Body of pancreas (tissue), 4 donors: ENCODE measurements around the gene WFIKKN1.

Experiments
- POLR2A ChIP-seq, 3 donors: fragments of 450-650 bp; IDR thresholded peaks; one replicate each; pipeline ENCODE4 v1.6.1; 2016; ENCODE audit warnings: antibody characterized with exemption in 3 of 3, mild to moderate bottlenecking in 2 of 3
- TF ChIP-seq, protein P1 (sequence below), 7 experiments: fragments of 450-650 bp in 4 of 7; fragments of 200-600 bp in 3 of 7; sonication (generic) in 3 of 7; IDR thresholded peaks; one replicate each; pipeline ENCODE4 v1.5.1; 2016 to 2019; ENCODE audit warnings: antibody characterized with exemption in 7 of 7

GRCh38 chr16:680967-681745 is 50.4 kb downstream of the WFIKKN1 start:
- TF ChIP-seq, protein P1, sequence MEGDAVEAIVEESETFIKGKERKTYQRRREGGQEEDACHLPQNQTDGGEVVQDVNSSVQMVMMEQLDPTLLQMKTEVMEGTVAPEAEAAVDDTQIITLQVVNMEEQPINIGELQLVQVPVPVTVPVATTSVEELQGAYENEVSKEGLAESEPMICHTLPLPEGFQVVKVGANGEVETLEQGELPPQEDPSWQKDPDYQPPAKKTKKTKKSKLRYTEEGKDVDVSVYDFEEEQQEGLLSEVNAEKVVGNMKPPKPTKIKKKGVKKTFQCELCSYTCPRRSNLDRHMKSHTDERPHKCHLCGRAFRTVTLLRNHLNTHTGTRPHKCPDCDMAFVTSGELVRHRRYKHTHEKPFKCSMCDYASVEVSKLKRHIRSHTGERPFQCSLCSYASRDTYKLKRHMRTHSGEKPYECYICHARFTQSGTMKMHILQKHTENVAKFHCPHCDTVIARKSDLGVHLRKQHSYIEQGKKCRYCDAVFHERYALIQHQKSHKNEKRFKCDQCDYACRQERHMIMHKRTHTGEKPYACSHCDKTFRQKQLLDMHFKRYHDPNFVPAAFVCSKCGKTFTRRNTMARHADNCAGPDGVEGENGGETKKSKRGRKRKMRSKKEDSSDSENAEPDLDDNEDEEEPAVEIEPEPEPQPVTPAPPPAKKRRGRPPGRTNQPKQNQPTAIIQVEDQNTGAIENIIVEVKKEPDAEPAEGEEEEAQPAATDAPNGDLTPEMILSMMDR (IDR thresholded peaks at IDR 0.05): no peak
- no peak for TF ChIP-seq POLR2A (IDR thresholded peaks at IDR 0.05)
